OCI-LY7 (cell line): ENCODE results near the gene SP6. TPM values are rescaled to one million over a fixed set of nuclear protein-coding genes. Genes with fewer than 3 reads are reported as not detected.

Experiments
- BruUV-seq: library from RNA; stranded (reverse); fragments of 400-500 nt; replicated peaks from 2 replicates; lab custom pipeline; 2021; lab: Mats Ljungman, UMichigan
- CTCF ChIA-PET: fragments of 300-600 bp; sonication (Branson Sonifier 250); formaldehyde crosslinking; loops from one replicate; lab custom pipeline; 2022; ENCODE audit warnings: antibody characterized with exemption; ENCODE audit not compliant: unreplicated experiment; lab: Charles Lee
- POLR2A ChIA-PET: fragments of 300-600 bp; sonication (Branson Sonifier 250); formaldehyde crosslinking; loops from one replicate; lab custom pipeline; 2022; ENCODE audit warnings: antibody characterized with exemption; lab: Charles Lee
- DNase-seq: peaks from one replicate; pipeline ENCODE4 v3.0.0-alpha.2; 2015; ENCODE audit warnings: low spot score
- H2AFZ ChIP-seq: fragments of 200-600 bp; sonication (generic), shearing (Covaris generic); 2 replicates; pipeline ENCODE4 v1.6.1; 2014; ENCODE audit warnings: mild to moderate bottlenecking, antibody characterized with exemption, low read length, moderate library complexity
- H3K27ac ChIP-seq: fragments of 200-600 bp; sonication (generic); 2 replicates; pipeline ENCODE4 v1.5.1; 2014; ENCODE audit warnings: mixed run types, low read depth, mild to moderate bottlenecking, moderate library complexity, low read length, inconsistent platforms; ENCODE audit not compliant: poor library complexity, severe bottlenecking
- H3K36me3 ChIP-seq: fragments of 200-600 bp; sonication (generic); 2 replicates; pipeline ENCODE4 v1.6.1; 2014; ENCODE audit warnings: mild to moderate bottlenecking, antibody characterized with exemption, low read length, moderate library complexity, mixed read lengths; ENCODE audit not compliant: insufficient read depth
- H3K4me1 ChIP-seq: fragments of 200-600 bp; sonication (generic); 2 replicates; pipeline ENCODE4 v1.5.1; 2014; ENCODE audit warnings: mild to moderate bottlenecking, low read length; ENCODE audit not compliant: insufficient read depth, poor library complexity, severe bottlenecking
- H3K4me2 ChIP-seq: fragments of 200-600 bp; sonication (generic); 2 replicates; pipeline ENCODE4 v1.6.1; 2014; ENCODE audit warnings: mild to moderate bottlenecking, low read length
- H3K4me3 ChIP-seq: fragments of 200-600 bp; sonication (generic); 2 replicates; pipeline ENCODE4 v1.5.1; 2014; ENCODE audit warnings: mild to moderate bottlenecking, low read depth, low read length; ENCODE audit not compliant: poor library complexity, severe bottlenecking
- H3K79me2 ChIP-seq: fragments of 200-600 bp; sonication (generic); 2 replicates; pipeline ENCODE4 v1.6.1; 2016; ENCODE audit warnings: low read depth, mild to moderate bottlenecking, low read length, moderate library complexity, mixed read lengths; ENCODE audit not compliant: insufficient read depth
- H3K9me2 ChIP-seq: fragments of 200-600 bp; sonication (generic); 2 replicates; pipeline ENCODE4 v1.6.1; 2016; ENCODE audit warnings: mild to moderate bottlenecking, low read length, mixed read lengths; ENCODE audit not compliant: insufficient read depth
- H3K9me3 ChIP-seq: fragments of 200-600 bp; sonication (generic); 2 replicates; pipeline ENCODE4 v1.6.1; 2014; ENCODE audit warnings: mild to moderate bottlenecking, mixed run types, low read length, mixed read lengths
- H4K20me1 ChIP-seq: fragments of 200-600 bp; sonication (generic); 2 replicates; pipeline ENCODE4 v1.6.1; 2014; ENCODE audit warnings: mild to moderate bottlenecking, antibody characterized with exemption, low read length, moderate library complexity, mixed read lengths; ENCODE audit not compliant: insufficient read depth
- CTCF ChIP-seq: fragments of 200-600 bp; sonication (generic); conservative IDR thresholded peaks from 2 replicates; pipeline ENCODE4 v1.5.1; 2014; ENCODE audit warnings: mild to moderate bottlenecking, antibody characterized with exemption, low read length, moderate library complexity, mixed read lengths
- EZH2phosphoT487 ChIP-seq: fragments of 200-600 bp; sonication (generic); IDR thresholded peaks from 2 replicates; pipeline ENCODE4 v1.6.1; 2018; ENCODE audit warnings: low read depth, borderline replicate concordance, mild to moderate bottlenecking, mixed run types, antibody characterized with exemption, low read length, moderate library complexity, mixed read lengths
- intact Hi-C: fragments of 100-400 bp; cut with micrococcal nuclease; formaldehyde crosslinking; loops from one replicate; pipeline ENCODE4 v1.10.0; 2022; ENCODE audit not compliant: unreplicated experiment
- total RNA-seq, 2 experiments: library from RNA; depleted of rRNA in 1 of 2; stranded (reverse); fragments of >200 nt in 1 of 2; shearing (Covaris generic) in 1 of 2; gene quantifications; 2 replicates each; pipeline ENCODE4 v1.2.3, GENCODE V29; 2014 to 2022

Gene SP6
- total RNA-seq, 2 experiments from 2014 or later = 0.08 to 0.22 TPM

- H3K36me3 ChIP-seq = peaks cover 16% of the 10 kb centered on the region; the same call in 1 of the 2 replicates
- no peaks in the 10 kb centered on the region for H3K4me1 ChIP-seq
- no peaks in the 10 kb centered on the region for H3K9me3 ChIP-seq
- ChIA-PET CTCF (no interaction called here), POLR2A (no interaction called here)
- no peak overlapping the region for H3K4me2 ChIP-seq
- no peaks in the 10 kb centered on the region for H4K20me1 ChIP-seq
- no peaks in the 10 kb centered on the region for H3K79me2 ChIP-seq
- H3K9me2 ChIP-seq = no peaks in the 10 kb centered on the region
- DNase-seq = no peak
- TF ChIP-seq CTCF = no peak
- TF ChIP-seq EZH2phosphoT487 = no peak
- BruUV-seq = no TSS peak
- no peak overlapping the region for H3K27ac ChIP-seq
- intact Hi-C loops = no loop called here
- H2AFZ ChIP-seq = no peak overlapping the region
- no peak overlapping the region for H3K4me3 ChIP-seq
Measured at GRCh38 chr17:47812146-47812920, 38.6 kb downstream of the SP6 start.

GRCh38 chr17:47811709-47812108 is 39.3 kb downstream of the SP6 start:
- no TSS peak for BruUV-seq
- H3K36me3 ChIP-seq = peaks cover 13% of the 10 kb centered on the region; the same call in 1 of the 2 replicates
- no peak for DNase-seq
- no peaks in the 10 kb centered on the region for H3K9me2 ChIP-seq
- no peak overlapping the region for H2AFZ ChIP-seq
- no peaks in the 10 kb centered on the region for H3K4me1 ChIP-seq
- H3K4me3 ChIP-seq = no peak overlapping the region
- CTCF ChIA-PET = no interaction called here
- no peak overlapping the region for H3K4me2 ChIP-seq
- no peak for TF ChIP-seq CTCF
- no peak for TF ChIP-seq EZH2phosphoT487
- no peaks in the 10 kb centered on the region for H3K79me2 ChIP-seq
- H3K27ac ChIP-seq = no peak overlapping the region
- no peaks in the 10 kb centered on the region for H4K20me1 ChIP-seq
- no peaks in the 10 kb centered on the region for H3K9me3 ChIP-seq
- POLR2A ChIA-PET = no interaction called here
- intact Hi-C loops = no loop called here

- Histone ChIP-seq H3K79me2 (no peaks in the 10 kb centered on the region), H2AFZ (no peak overlapping the region), H4K20me1 (no peaks in the 10 kb centered on the region), H3K36me3 (peaks cover 15% of the 10 kb centered on the region; the same call in 1 of the 2 replicates), H3K4me2 (no peak overlapping the region), H3K9me3 (no peaks in the 10 kb centered on the region), H3K9me2 (no peaks in the 10 kb centered on the region), H3K27ac (no peak overlapping the region), H3K4me3 (no peak overlapping the region), H3K4me1 (no peaks in the 10 kb centered on the region)
- intact Hi-C loops = no loop called here
- no peak for DNase-seq
- ChIA-PET CTCF (no interaction called here), POLR2A (no interaction called here)
- no TSS peak for BruUV-seq
- TF ChIP-seq EZH2phosphoT487 (no peak), CTCF (no peak)
Measured at GRCh38 chr17:47810901-47811635, 39.9 kb downstream of the SP6 start.
